Lower leg skin (tissue), 4 donors: Measurements from ENCODE around the gene COL13A1. TPM values are rescaled to one million over a fixed set of nuclear protein-coding genes. Genes with fewer than 3 reads are reported as not detected.

Source experiments
- DNase-seq, 2 donors: peaks; one replicate each; pipeline ENCODE4 v3.0.0-alpha.2; 2019; ENCODE audit warnings: low spot score in 2 of 2
- H3K4me3 ChIP-seq: fragments of 200-600 bp; sonication (generic); 2 replicates; pipeline ENCODE4 v1.5.1; 2017; ENCODE audit warnings: mild to moderate bottlenecking, low read depth; ENCODE audit not compliant: poor library complexity, severe bottlenecking
- CTCF ChIP-seq, 3 donors: fragments of 450-650 bp; IDR thresholded peaks; one replicate each; pipeline ENCODE4 v1.5.1; 2016; ENCODE audit warnings: antibody characterized with exemption in 3 of 3, mild to moderate bottlenecking in 3 of 3, moderate library complexity in 2 of 3
- POLR2A ChIP-seq, 2 donors: fragments of 450-650 bp; IDR thresholded peaks; one replicate each; pipeline ENCODE4 v1.6.1; 2016 to 2017; ENCODE audit warnings: antibody characterized with exemption in 2 of 2, mild to moderate bottlenecking in 1 of 2, moderate library complexity in 1 of 2
- WGBS, 2 donors: methylation state at CpG; one replicate each; pipeline ENCODE4 v1.1.5; 2018; 5-methylcytosine and 5-hydroxymethylcytosine counted together
- intact Hi-C: fragments of 100-400 bp; cut with DNase I; formaldehyde crosslinking; loops from one replicate; pipeline ENCODE4 v1.15.0; 2023; ENCODE audit warnings: low total_unique reads
- total RNA-seq, 4 donors: library from RNA; depleted of rRNA; stranded (reverse); fragments of >200 nt; gene quantifications; one replicate each; pipeline ENCODE4 v1.1.0, GENCODE V29; 2016

The COL13A1 gene
- total RNA-seq, 4 donors from 2014 or later: 0.93 to 2.3 (median 1.3) TPM

GRCh38 chr10:69791812-69792211 lies 9.9 kb upstream of the COL13A1 start:
- WGBS, 2 donors: 94 to 96% methylated on average over 5 of the region's 5 CpGs
- intact Hi-C loops: no loop called here

DNA sequence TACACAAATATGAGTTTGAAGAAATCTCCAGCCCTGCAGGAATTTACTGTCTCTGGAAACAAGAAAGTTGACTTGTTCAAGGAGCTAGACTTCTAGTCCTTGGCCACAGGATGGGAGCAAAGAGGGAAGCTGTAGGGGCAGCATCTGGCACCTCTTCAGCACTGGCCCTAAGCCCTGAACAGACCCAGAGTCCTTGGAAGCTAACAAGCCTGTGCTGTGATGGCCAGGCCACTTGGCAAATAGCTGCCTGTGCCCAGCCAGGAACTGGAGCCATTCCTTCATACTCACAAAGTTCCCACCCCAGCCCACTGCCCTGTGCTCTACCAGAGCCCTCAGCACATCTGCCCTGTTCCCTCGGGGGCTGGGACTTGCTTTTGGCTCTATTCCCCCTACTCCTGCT lies 9.4 kb upstream of the COL13A1 start:
- 33 to 68% methylated on average over 1 of the region's 1 CpG for WGBS, 2 donors
- intact Hi-C loops: no loop called here

More at GRCh38 chr10:69791812-69792211, 9.9 kb upstream of the COL13A1 start:
- DNase-seq: no peak
- TF ChIP-seq POLR2A (IDR thresholded peaks at IDR 0.05) (no peak), CTCF (IDR thresholded peaks at IDR 0.05) (no peak)
- no peak overlapping the region for H3K4me3 ChIP-seq

DNA sequence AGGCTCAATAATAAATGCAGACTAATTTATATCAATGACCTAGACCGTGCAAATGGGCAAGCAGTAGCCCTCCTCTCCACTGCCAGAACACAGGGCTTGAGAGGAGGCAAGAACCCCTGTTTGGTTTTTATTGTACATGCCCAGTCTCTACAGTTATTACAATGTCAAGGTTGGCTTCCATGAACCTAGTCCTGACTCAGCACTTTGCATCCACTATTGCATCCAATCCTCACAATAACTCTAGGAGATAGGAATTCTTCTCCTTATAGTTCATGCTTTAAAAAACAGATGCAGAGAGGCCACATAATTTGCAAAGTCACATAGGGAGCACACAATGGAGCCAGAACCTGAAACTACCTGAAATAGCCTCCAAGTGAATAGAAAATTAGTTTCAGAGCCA lies 7.0 kb upstream of the COL13A1 start:
- no peak overlapping the region for H3K4me3 ChIP-seq
- intact Hi-C loops: no loop called here
- no peak for TF ChIP-seq CTCF (IDR thresholded peaks at IDR 0.05)
- no peak for TF ChIP-seq POLR2A (IDR thresholded peaks at IDR 0.05)
- 0 to 80% methylated on average over 1 of the region's 1 CpG for WGBS, 2 donors
- no peak for DNase-seq

More for the DNA sequence above, 9.4 kb upstream of the COL13A1 start:
- H3K4me3 ChIP-seq: no peak overlapping the region
- TF ChIP-seq POLR2A (IDR thresholded peaks at IDR 0.05): no peak
- no peak for TF ChIP-seq CTCF (IDR thresholded peaks at IDR 0.05)
- DNase-seq: no peak

DNA sequence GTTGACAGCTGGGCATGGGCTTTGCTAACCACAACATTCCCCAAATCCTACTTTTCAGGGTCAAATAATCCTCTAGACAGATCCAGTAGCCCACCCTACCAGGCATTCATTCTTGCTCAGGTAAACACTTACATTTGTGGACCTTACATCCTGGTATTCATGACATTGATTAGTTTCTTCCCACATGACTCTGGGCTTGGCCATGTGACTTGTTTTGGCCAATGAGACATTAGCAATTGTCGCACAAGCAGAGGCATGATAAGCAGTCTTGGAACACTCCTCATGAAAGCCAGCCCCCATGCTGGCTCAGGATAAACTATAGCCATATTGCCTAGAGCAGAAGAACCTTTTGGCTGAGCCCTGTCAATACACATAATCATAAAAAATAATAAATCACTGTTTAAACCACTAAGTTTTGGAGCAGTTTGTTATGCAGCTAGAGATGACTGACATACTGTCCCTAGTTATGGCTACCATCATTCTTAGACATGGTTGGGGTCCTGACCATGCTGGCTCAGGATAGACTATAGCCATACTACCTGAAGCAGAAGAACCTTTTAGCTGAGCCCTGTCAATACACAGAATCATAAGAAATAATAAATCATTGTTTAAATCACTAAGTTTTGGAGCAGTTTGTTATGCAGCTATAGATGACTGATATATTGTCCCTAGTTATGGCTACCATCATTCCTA lies 6.3 kb upstream of the COL13A1 start:
- H3K4me3 ChIP-seq: no peak overlapping the region
- DNase-seq: no peak
- intact Hi-C loops: no loop called here
- no peak for TF ChIP-seq POLR2A (IDR thresholded peaks at IDR 0.05)
- no peak for TF ChIP-seq CTCF (IDR thresholded peaks at IDR 0.05)
- WGBS, 2 donors: 0 to 52% methylated on average over 1 of the region's 1 CpG

DNA sequence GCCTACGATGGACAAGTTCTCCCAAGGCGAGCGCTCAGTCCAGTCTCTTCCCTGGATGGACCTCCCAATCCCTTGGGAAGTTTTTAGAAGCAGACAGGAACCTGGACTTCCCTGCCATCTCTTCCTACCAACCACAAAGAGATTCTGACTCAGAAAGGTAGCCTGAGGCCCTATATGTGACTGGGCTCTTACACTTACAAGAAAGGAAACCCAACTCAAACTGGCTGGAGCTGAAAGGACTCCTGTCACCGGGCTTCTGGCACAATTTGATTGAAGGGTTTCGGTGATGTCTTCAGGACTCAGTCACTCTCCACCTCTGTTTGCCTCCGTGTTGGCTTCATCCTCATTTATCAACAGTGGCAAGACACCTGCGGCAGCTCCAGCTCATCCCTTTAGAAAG lies 3.7 kb upstream of the COL13A1 start:
- 67 to 77% methylated on average over 7 of the region's 7 CpGs for WGBS, 2 donors

More for the DNA sequence above, 3.7 kb upstream of the COL13A1 start:
- no peak overlapping the region for H3K4me3 ChIP-seq
- TF ChIP-seq POLR2A (IDR thresholded peaks at IDR 0.05) (no peak), CTCF (IDR thresholded peaks at IDR 0.05) (no peak)
- no peak for DNase-seq
- intact Hi-C loops: no loop called here
